Bronchial smooth muscle cell (primary cell): ENCODE results near the gene PTPN13. TPM values are rescaled to one million over a fixed set of nuclear protein-coding genes. Genes with fewer than 3 reads are reported as not detected.

Experiments used
- total RNA-seq: library from RNA; depleted of rRNA; stranded (reverse); fragments of >200 nt; gene quantifications from 2 replicates; pipeline ENCODE4 v1.2.1, GENCODE V29; 2014

The PTPN13 gene
- total RNA-seq: 46.8 and 64.7 TPM in 2 replicates

DNA sequence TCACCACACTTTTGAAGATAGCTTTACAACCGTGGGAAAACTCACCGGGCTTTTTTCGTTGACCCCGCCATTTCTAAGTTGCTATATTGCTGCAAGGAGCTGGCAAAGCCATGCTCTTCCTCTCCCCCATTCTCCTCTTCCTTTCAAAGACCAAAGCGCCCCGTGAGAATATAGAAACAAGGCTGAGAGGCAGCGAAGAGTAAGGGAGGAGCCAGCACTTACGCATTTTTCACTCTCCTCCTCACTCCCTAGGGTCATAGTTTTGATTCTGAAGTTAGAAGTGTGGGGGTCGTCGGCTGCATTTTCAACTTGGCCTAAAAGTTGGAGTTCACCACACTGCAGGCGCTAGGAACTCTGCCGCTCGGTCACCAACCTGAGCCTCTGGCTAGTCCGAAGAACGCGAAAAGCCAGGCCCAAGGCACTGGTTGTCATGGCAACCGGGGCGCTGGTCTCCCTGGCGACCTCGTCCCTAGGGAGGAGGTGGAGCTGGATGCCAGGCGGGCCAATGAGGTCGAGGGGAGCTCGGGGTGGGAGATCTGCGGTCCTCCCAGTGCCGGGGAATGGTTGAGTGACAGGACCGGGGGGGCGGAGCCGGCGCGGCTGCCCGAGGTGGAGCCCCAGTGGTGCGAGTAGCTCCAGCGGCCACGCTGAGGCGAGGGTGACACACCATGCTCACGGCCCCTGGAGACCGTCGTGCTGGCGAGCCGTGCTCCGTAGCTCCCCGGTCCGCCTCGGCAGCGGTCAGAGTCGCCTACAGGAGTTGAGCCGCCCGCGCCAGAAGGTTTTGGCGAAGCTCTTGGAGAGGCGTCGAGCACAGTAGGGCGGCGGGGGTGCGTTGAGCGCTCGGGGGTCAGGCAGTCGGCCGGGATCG lies at the start of gene PTPN13:
Gene PTPN13, plus strand, starts transcription at position 628 of the 871 bp plus-strand sequence. CDS start 40,942 bp downstream, outside the sequence.

DNA sequence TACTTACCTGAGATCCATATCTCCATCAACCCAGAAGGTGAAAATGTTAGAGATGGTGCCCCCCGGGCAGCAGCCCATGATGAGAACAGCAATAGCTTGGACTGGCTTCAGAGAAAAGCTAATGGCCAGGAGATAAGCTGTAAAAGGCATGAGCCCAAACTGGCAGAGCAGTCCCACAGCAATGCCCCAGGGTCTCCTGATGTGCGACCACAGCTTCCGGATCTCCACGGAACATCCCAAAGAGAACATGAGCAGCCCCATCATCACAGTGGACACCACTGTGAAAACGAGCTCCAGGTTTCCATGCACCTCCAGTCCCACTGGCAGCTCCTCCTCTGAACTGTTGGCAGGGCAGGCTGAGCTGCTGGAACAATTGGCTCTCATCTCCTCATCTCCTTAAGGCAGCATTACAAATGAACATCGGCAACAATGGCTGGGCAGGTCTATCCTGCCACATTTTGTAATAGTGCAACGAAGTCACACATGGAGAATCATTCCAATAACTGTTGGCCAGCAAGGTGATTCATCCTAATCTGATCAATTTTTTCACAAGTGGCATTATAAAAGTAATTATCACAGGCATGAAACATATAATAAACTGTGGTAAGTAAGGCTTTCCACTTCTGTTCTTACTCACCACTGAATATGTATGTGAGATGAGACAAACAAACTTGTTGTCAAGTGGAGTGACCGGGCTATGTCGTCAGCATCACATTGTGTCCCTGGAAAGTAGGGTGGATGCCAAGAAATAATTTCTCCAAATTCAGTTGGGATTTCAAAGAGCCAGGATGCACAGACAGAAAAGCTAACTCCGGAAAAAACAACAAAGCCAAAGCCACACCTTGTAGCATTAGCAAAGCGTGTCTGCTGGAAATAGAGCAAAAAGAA lies 254.9 kb downstream of the PTPN13 start, which contains the start of gene SLC10A6:
Gene SLC10A6, minus strand, starts transcription at position 653 of the 888 bp plus-strand sequence. Its CDS starts 269 bp downstream, at position 384.

Other genes with a start within 250 kb of the PTPN13 start
- 39.9 and 77.8 TPM in 2 replicates for gene MAPK10, start 234.3 kb upstream of the PTPN13 start, total RNA-seq